D721Med (cell line): Measurements from ENCODE around the gene SSU72.
"Not testable (repeated sequence)": the region's sequence is repeated elsewhere in the genome, so short reads cannot be mapped to it uniquely, and the experiment has no call there.

Experiments used
- DNase-seq: peaks from one replicate; pipeline ENCODE4 v3.0.0; 2011; ENCODE audit warnings: low spot score; ENCODE audit not compliant: insufficient read length
- FAIRE-seq: peaks from 2 replicates; lab custom pipeline; 2011; peaks lifted over from hg19 to GRCh38; lab: Jason Lieb, UNC
- TF ChIP-seq, protein P1 (sequence below): IDR thresholded peaks from 2 replicates; pipeline ENCODE4 v1.5.1; 2012; ENCODE audit warnings: mild to moderate bottlenecking, control low read depth; ENCODE audit not compliant: insufficient read depth; ENCODE audit errors: missing control alignments

Gene SSU72

DNA sequence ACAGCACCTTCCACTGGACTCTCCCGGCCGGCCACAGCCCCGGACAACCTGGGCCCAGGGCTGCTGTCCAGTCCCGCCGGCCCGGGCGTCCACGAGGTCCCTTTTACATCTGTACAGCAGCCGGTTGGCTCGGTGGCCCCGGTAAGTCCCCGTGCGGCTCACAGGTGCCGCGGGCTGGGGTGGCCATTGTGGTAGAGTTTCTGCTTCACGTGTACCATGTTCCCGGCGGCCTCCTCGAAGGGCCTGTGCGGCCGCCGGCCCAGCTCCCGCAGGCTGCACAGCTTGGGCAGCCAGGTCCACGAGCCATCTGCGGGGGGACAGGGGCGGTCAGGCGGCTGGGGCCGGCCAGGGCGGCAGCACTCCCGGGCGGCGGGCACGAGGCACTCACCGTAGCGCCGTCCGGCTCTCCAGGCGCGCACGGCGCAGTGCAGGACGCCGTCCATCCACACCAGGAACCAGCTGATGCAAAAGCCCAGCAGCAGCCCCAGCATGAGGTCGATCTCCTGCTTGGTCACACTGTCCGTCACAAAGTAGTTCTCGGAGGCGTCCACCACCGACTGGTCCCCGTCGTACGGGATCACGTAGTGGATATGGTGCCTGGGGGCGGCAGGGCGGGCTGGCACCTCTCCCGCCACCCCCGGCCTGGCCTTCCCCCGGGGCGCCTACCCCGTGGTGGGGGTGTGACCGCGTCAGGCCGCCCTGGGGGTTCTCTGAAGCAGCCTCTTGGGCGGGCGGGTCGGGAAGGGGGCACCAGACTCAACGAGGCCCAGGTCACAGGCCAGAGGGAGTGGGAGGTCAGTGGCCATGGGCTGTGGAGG is 39.3 kb downstream of the SSU72 start:
- FAIRE-seq (no peak), DNase-seq (no peak)
- TF ChIP-seq, protein P1, sequence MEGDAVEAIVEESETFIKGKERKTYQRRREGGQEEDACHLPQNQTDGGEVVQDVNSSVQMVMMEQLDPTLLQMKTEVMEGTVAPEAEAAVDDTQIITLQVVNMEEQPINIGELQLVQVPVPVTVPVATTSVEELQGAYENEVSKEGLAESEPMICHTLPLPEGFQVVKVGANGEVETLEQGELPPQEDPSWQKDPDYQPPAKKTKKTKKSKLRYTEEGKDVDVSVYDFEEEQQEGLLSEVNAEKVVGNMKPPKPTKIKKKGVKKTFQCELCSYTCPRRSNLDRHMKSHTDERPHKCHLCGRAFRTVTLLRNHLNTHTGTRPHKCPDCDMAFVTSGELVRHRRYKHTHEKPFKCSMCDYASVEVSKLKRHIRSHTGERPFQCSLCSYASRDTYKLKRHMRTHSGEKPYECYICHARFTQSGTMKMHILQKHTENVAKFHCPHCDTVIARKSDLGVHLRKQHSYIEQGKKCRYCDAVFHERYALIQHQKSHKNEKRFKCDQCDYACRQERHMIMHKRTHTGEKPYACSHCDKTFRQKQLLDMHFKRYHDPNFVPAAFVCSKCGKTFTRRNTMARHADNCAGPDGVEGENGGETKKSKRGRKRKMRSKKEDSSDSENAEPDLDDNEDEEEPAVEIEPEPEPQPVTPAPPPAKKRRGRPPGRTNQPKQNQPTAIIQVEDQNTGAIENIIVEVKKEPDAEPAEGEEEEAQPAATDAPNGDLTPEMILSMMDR, result no peak

DNA sequence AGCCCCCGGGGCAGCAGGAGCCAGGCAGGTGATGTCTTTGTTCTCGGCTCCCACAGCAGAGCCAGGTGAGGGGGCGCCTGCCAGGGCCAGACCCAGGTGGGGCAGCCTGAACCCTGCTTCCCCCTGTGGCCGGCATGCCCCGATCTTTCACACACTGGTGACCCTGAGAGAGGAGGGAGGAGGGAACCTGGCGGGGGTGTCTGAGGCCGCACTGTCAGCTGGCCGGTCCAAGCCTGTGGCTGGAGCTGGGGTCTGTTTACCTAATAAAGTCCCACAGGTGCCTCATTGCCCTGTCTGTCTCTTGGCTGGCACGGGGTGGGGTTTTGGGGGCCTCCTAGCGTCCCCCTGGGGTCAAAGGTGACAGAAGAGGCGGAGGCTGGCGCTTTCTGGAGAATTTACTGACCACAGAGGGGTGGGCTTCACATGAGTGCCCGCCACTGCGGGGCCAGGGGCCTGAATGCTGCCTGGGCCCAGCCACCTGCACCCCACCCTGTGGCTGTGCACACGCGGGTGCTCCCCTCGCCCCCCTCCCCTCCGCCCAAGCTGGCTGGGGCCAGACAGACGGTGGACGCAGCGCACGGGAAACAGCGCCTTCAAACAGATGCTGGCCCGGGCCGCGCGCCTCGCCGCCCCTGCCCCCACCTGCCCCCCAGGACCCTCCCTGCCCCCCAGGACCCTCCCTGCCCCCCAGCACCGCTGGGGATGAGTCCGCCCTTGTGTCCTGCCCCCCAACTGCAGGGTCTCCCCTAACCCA is 40.1 kb downstream of the SSU72 start:
- FAIRE-seq (no peak), DNase-seq (no peak)
- TF ChIP-seq, protein P1, result no peak

DNA sequence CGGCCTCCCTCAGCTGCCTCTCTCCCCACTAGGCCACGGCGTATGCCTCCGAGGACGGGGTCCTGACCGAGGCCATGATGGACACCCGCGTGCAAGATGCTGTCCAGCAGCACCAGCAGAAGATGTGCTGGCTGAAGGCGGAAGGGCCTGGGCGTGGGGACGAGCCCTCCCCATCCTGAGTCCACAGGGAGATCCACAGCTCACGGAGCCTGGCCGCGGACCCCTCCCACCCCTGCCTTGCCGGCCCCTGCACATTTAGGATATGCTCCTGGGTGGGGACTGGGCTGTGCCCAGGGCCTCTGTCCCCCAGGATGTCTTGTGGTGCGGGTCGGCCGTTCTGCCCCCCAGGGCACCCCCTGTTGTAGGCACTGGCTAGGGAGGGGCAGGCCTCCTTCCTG is 40.8 kb downstream of the SSU72 start:
- not testable (repeated sequence) for DNase-seq, FAIRE-seq

DNA sequence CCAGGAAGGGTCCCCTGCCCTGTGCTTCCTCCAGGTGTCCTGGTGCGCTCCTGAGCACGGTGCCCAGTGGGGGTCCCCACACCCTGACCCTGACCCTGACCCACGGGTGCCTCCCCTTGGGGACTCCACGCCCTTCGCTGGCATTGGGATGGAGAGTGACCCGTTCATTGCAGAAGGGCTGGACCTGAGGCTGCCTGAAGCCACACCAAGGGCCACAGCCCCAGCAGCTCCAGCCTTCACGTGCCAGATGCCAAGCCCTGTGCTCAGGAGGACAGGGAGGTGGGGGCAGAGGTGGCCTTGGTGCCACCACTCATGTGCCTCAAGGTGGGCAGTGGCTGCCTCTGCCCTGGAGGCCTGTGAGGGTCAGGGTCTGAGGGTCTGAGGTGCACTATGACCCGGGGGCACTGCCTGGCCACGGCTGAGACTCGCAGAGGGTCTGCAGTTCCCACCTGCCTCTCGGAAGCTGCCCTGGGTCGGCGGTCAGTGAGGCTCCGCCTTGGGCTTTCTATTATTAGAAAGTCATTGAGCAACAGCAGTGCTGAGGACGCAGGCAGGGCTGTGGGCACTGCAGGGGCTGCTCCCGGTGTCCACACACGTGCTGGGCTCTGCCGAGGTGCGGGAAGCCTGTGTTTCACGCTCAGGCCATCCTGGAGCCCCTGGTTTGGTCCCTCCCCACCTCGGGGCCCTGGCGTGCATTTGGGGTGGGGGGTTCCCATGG is 41.3 kb downstream of the SSU72 start:
- not testable (repeated sequence) for DNase-seq, FAIRE-seq

DNA sequence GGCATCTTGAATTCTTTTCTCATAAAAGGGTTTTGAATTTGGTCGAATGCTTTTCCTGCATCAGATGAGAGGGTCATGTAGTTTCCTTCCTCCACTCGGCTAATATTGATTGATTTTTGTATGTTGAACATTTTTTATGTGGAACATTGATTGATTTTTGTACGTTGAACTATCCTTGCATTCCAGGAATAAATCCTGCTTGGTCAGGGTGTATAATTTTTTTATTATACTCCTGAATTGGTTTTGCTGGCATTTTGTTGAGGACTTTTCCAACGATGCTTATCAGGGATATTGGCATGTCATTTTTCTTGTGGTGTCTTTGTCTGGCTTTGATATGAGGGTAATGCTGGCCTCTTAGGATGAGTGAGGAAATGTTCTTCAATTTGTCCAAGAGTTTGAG is 42.7 kb downstream of the SSU72 start:
- FAIRE-seq (no peak), DNase-seq (no peak)
- TF ChIP-seq, protein P1, result no peak

DNA sequence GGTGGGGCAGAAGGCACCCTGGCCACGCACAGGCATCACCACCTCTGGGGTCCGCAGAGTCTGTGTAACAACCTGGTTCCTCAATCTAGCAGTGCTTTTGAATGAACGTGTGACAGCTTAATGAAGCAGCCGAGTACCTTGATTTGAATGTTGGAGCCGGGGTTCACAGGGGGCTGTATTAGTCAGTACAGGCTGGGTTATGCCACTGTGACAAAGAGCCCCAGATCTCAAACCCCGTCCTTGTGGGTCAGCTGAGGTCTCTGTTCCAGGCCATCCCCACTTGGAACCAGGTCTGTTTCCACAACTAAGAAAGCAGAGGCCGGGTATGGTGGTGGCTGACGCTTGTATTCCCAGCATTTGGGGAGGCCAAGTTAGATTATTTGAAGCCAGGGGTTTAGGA is 44.7 kb downstream of the SSU72 start:
- DNase-seq, result no peak
- TF ChIP-seq, protein P1, result no peak

DNA sequence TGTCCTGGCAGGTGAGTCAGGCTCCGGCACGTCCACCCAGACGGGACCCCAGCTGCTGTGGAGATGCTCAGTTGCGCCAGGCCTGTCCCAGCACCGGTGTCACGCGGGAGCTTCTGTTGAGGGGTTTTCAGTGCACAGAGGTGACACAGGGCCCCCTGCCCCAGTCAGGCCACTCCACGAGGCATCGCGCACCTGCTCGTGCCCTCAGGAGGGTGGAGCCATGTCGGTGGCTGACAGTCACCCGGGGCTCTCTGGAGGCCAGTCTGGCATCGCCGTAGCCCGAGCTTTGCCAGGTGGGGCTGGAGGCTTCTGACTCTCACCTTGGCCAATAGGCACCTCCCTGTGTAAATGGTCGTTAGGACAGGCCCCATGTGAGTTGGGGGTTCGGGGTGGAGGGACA is 45.3 kb downstream of the SSU72 start:
- DNase-seq (no peak), FAIRE-seq (no peak)
- TF ChIP-seq, protein P1, result no peak

More for the DNA sequence above, 44.7 kb downstream of the SSU72 start:
- no peak for FAIRE-seq
